Epidermal melanocyte (primary cell): ENCODE data around the gene TMEM54.

Source experiments
- DNase-seq: peaks from one replicate; pipeline ENCODE4 v3.0.0; 2011; ENCODE audit warnings: low spot score; ENCODE audit not compliant: insufficient read length

The TMEM54 gene

DNA sequence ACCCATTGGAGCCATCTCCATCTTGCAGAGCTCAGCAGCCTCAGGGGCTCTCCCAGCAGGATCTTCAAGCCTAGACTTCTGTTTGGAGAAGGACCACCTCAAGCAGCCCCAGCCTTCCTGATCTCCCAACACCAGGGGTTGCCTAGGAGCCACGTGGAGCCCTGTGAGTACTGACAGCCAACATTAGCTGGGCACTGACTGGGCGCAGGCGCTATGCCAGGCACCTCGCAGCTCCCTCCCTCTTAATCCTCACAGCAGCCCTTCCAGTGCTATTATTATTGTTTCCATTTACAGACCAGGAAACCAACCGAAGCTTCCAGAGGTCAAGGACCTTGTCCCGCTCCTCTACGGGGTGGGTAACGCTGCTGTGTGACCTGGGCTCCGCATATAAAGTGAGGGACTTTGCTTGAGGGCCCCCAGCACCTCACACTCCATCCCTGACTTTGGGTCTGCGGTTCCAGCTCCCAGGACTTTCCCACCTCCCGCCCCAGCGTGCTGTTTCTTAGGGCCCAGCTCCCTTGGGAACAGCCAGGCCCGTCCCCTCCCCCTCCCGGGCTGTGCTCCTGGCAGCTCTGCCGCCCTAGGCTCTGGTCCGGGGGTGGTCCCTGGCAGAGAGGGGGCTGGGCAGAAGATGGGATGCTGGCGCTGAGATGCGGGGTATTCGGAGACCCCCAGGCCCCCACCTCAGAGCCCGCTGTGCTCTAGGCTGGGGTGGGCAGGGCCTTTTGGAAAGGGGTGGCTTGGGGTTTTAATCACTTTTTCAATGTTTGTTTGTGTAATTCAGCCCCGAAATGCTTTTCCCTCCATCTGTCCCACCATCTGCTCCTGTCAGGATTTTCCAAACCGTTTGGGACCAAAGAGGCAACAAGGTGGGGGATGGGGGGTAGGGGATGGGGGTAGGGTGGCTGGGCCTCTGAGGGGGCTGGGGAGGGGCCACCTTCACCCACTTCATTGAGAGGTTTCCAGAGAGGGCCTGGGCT is 19.0 kb downstream of the TMEM54 start:
- DNase-seq, result no peak

DNA sequence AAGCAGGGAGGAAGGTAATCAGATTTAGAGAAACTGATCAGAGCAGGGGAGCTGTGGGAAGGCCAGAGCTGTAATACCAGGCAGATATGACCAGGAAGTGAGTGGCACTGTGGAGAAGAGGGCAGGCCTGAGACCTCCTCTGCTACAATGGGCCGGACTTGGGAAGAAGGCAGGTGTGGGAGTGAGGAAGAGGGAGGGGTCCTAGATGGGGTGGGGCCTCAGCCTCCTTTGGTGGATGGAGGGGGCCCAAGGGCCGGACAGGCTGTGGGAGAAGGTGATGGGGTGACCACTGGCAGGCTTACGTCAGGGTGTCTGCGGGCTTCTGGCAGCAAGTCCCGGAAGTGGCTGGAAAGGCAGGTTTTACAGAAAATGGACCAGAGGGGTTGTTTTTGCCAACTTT is 19.9 kb downstream of the TMEM54 start:
- no peak for DNase-seq

DNA sequence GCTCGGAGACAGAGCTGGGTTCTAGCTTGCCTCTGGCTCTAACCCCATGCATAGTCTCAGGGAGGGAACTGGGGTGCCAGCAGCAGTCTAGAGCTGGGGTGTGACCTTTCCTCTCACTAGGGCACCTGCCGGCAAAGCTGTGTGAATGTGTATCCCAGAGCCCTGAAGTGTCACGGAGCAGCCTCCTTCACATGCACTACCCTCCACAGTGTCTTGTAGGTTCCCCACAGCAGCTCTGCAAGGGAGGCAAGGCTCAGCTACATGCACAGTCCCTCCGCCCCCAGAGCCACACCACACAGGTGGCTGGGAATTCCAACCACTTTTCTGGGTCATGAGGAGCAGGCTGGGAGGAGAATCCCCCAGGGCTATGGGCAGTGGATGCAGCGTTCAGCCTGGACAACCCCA is 22.6 kb downstream of the TMEM54 start:
- DNase-seq, result no peak

DNA sequence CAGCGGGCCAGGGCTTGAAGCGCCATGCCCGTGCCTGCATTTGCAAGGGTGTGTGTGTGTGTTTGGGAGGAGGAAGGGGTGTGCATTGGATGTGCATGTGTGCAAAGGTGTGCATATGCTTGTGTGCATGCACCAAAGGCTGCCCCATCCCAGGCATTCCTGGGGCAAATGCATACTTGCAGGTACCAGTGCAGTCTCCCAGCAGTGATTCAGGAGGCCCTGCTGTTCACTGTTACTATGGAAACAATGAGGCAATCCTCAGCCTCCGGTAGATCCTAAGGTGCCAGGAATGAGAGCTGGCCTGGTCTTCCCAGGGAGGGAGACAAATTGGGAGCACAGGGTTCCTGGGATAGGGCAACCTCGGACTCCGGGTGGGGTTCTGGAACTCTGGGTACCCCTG is 23.0 kb downstream of the TMEM54 start:
- DNase-seq, result no peak

DNA sequence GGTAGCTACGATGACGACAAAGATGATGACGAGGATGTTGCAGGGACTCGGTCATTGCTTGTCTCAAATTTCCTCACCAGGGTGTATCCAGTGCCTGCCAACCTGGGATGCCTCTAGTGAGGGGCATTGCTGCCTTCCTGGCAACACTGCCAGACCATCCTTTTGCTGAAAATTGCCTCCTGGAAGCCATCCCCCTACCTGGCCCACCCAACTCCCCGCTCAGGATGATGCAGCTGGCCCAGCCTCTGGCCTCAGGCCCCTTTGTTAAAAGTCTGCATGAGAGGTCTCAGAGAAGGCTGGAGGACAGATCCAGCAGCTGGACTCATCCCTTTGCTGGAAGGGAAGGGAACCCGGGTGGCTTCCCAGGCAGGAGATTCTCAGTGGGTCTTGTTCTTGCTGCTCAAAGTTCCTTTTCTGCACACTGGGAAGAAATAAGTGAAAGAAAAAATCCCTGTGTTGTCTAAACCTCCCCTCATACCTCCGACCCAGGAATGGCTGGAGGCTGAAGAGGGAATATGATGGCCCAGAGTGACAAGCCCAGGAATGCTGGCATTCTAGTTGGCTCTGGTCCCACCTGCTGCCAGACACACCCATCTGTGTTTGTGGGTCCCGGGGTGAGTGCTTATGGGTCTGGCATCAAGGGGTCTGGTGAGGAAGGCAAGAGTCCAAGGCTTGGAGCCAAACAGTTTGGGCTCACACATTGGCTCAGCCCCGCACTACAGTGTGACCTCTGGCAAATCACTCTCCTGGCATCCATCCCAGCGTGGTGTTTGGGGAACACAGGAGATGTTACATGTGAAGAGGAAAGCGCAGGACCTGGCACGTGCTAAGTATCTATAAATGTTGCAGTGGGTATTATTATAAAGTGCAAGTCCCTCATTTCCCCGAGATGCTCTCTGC is 23.7 kb downstream of the TMEM54 start:
- DNase-seq, result no peak

DNA sequence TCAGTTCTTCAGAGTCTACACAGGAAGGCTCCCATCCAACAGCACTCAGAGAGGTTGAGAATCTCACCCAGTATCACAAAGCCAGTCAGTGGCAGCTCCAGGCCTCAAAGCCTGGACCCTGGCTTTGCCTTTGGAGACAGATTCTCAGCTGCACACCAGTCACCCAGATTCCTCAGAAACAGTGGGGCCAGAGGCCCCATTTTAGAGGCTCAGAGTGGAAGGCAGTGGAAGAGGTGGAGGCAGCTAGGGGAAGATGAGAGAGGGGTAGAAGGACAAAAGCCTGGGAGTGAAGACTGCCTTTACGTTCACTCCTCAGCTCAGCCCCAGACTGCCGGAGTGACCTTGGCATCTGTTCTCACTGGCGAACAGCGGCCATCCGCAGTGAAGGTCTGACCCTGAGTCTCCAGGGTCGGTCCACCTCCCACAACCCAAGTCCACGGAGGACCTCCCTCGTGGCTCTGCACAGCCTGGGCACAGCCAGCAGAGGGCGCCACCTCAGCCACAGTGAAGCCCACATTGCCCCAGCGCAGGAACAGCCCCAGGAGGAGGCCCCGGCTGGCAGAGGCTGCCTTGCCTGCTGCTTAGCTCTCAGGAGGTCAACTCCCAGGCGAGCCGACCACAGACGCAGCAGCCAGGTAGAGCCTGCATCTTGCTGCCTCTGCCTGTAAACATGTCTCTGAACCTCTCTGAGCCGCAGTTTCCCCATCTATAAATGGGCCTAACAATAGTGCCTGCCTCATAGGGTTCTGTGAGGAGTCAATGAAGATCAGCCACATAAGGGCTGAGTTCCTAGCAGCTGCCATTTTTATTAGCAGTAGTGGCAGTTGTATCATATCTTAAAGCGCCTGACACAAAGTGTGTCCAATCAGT is 24.6 kb downstream of the TMEM54 start:
- DNase-seq, result peak; percentile 80

DNA sequence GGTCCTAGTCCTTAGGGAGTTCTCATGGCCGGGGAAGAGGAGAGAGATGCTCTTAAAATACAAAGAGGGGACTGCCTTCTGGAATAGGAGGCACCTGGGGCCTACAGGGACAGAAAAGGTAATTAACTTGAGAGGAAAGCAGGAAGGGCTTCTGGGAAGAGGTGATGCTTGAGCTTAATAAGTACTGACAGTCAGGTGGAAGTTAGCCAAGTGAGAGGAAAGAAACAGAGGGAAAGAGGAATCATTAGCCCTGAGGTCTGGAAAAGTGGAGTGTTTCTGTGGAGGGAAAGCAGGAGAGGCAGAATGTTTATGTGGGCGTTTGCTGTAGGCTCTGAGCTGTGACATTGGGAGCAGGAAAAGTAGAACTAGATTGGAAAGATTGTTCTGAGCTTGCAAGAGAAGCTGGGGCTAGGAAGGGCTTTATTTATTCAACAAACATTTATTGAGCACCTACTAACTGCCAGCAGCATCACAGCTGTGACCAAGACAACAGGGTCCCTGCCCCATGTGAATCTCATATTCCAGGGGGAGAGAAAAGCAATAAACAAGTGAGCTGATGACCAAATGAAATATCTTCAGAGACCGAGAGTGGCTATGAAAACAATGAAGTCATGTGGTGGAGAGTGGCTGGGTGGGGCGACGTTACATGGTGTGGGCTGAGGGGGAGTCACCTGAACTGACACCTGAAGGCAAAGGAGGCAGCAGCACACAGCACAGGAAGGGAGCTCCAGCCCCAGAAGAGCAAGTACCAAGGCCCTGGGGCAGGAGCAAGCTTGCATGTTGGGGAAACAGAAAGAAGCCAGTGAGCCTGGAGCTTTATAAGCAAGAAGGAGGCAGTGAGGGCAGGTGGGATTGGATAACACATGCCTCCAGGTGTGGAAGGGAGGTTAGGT is 26.1 kb downstream of the TMEM54 start:
- DNase-seq, result no peak

DNA sequence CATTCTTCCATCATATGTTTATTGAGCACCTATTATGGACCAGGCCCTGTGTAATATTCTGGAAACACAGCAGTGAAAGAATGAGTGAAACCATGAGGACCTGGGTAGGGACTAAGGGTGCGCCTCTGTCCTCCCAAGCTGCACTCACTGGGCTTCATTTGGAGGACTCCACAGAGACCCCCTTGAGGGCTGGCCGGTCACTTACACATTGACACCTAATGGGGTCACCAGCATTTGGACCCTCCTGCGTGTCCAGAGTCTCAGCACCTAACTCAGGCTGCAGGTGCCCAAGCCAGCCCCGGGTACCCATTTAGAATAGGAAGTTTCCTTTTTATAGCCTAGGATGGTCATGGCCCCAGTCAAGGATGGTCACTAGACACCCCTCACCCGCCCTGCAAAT is 27.7 kb downstream of the TMEM54 start:
- DNase-seq, result no peak

DNA sequence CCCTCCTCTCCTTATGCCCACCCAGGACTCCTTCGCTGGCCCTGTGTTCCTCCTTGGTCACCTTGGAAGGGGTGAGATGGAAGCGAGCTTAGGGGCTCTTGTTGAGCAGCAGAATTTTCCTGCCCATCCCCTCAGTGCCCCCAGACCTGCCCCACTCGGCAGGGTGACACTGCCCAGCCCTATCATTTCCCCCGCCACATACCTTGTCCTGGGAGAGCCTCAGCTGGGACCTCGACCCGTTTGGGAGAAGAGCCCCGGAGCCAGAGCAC is 29.1 kb downstream of the TMEM54 start:
- DNase-seq, result no peak

DNA sequence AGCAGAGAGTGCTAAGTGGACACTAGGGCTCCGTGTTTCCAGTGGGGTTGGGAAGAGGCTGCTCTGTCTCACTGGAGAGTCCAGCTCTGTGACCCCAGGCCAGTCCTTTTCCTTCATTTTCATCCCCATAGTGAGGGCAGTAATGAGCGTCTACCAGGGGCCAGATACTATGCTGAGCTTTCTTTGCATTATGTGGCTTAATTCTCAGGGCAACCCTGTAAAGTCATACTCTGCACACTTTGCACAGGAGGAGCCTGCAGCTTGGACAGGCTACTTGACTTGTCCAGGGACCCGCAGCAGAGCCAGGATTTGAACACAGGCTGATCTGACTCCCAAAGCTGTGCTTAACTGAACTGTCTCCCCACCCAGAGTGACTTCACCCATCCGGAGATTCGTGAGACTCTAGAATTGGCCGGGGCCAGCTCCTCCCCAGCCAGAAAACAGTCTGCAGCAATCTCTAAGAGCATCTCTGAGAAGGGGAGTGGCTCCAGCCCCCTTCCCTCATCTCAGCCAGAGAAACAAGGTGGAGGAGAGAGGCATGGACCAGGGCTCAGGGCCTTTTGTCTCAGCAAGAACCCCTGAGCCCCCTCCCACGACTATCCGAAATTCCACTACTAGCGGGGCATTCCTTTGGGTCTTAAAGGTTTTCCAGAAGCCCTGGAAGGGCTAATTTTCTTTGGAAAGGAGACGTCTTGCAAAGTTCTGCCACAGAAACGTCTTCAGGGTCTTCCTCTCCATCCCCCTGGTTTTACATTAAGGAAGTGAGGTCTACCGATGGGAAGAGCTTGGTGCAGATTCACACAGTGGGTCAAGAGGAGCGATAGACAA is 29.6 kb downstream of the TMEM54 start:
- no peak for DNase-seq

DNA sequence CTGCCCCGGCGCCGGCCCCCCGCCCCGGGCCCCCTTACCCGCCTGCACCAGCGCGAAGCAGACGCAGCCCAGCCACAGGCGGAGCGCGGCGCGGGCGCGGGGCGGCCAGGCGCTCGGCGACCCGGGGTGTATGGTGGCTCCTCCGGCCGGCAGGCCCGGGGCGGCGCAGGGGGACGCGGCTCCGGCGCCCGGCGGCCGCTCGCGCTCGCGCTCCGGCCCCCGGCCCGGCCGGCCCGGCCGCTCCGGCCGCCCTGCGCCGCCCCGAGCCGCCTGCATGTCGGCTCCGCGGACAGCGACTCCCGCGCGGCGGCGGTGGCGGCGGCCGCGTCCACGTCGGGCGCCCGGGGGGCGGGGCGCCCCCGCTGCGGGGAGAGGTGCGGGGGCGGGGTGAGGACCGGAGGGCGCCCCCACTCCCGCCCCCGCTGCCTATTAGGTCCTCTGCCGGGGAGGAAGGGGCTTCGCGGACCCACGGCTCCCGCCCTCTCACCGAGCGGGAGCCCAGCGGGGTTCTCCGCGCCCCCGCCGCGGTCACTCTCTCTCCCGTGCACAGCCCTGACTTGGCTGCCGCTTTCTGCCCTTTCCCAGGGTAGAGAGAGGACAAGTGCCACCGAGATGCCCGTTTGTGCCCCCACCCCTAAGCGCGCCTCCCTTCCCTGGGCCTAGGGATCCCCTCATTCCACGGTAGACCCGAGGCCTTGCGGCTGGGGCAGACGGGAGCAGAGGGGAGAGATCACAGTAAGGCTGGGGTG is 30.4 kb downstream of the TMEM54 start, which contains the start of gene FNDC5:
Gene FNDC5, minus strand, starts transcription at position 298 of the 749 bp plus-strand sequence.
- DNase-seq, result no peak

DNA sequence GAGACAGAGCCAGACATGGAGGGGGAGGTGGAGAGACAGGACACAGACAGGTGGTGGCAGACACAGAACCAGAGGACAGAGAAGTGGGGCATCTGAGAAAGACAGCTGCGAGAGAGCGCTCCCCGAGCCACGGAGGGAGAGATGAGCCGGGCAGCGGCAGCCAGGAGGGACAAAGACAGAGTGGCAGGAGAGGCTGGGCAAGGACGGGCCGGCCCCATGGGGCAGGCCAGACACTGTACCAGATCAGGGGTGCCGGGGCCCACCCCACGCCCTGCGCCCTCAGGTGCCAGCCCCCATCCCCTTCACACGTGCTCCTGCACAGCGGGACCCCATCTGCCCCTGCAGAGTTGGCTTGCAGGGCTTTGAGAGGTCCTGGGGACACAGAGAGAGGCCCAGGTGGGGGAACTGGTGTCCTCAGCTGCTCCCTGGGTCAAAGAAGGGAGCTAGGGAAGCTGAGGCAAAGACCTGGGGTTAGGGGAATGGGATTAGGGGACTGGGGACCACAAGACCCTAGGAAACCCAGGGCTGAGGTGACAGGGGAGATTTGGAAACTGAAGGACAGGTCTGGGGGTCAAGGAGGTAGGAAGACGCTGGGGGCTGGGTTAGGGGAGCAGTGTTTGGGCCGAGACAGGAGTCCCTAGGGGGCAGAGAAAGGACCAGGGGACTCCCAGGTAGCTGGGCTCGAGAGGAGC is 31.1 kb downstream of the TMEM54 start:
- no peak for DNase-seq

DNA sequence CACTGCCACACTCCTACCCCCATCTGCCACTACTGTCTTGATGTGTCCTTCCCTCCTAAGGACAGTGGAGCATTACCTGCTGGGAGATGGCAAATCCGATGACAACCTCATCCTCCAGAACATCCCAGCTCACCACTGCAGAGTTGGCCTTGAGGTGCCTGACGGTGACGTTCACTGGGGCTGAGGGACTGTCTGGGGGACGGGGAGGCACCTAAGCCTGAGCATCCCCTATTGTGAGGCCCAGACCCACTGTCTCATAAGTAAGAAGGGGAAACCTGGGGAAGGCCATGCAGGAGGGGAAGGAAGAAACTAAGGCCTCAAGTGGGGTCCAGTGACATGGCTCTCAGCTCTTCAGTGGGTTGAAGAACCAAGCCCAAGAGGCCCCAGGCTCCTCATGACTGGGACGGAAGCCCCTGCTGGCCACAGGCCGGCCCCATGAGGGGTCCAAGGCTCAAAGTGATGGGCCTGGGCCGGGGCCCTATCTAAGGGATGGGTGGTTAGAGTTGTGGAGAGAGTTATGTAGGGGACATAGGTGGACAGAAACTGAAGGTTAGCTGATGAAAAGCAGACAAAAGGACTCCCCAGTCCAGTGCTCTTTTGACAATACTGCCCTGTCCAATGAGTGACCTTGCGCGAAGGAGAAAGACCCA is 32.3 kb downstream of the TMEM54 start:
- DNase-seq, result no peak

DNA sequence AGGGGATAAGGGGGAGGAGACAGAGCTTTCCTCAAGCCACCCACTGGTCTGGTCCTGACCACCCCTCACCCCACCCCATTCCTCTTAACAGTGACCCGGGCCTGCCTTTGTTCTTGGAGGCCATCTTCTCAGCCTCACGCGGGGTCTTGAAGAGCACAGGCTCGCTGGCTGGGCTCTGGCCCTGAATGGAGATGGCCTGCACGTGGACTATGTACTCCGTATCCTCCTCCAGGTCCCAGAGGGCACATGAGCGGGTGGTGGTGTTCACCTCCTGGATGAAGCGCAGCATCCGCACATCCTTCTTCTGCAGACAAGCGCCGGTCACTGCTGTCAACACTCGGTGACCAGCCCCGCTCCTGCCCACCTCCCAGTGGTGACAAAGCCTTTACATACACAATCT is 33.1 kb downstream of the TMEM54 start:
- no peak for DNase-seq

DNA sequence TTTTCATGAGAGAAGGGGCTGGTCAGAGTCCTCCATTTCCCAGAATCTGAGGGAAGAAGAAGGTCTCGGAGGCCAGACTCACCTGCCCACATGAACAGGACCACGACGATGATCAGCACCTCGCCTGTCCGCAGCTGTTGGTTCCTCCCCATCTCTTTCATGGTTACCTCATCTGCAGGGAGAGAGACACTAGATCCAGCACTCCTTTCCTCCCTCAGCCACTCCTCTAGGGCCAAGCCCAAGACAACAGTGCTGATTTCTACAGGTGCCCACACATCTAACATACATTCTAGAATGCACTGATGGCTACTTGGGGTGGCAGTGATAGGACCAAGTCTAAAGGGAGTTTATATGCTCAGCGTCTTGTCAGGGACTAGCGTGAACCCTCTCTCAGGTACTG is 33.5 kb downstream of the TMEM54 start:
- DNase-seq, result no peak

DNA sequence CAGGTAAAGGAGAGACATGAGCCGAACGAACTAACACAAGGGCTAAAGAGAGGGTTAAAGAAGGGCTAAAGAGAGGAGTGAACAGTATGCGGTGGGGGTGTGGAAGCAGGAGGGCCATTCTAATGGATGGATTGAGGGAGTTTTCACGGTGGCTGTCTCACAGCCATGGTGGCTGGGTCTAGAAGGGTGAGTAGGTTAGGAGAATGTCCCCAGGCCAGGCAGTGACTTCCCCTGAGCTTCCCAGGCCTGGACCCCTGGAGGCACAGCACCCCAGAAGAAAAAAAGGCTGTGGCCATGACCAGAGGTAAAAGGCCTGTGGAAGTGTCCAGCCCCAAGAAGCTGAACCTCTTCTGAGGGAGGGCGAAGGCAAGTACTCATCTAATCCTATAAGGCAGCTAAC is 34.0 kb downstream of the TMEM54 start:
- DNase-seq, result no peak

DNA sequence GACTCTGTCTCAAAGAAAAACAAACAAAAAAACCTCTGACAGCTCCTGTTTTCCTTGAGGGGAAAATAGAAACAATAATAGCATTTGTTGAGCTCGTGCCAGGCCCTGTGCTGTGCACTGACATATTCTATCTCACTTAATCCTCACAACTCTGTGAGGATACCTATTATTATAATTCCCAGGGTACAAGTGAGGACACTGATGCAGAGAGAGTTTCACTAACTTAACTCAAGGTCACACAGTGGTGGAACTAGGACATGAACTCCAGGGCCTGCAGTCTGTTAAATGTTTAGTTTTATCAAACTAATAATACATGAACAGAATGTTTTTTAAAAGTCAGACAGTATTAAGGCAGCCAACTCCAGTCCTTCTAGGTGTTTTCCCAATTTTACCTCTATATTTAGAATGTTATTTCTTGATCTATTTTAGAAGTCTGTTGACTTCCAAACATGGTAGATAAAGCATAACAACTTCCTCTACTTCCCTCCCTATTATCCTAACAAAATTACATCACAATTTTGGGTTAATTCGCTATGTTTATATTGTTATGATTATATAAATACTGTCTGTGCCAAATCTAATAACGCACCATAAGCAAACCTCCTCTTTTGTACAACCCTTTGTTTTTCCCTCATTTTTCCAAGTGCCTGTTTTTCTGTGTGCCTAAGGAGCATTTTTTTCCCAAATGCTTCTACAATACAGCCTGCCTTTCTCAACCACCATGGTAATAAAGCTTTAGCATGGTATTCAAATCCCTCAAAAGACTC is 35.4 kb downstream of the TMEM54 start:
- DNase-seq, result no peak
